HFFc6 (cell line): ENCODE measurements around the gene TSKS. TPM values are rescaled to one million over a fixed set of nuclear protein-coding genes. Genes with fewer than 3 reads are reported as not detected.

Experiments used
- DNase-seq: peaks from one replicate; pipeline ENCODE4 v3.0.0-alpha.2; 2018
- H3K27ac Mint-ChIP-seq: 2 replicates; pipeline ENCODE4 v1.8.0; 2020; ENCODE audit warnings: mild to moderate bottlenecking, mixed read lengths
- H3K27me3 Mint-ChIP-seq: 2 replicates; pipeline ENCODE4 v1.8.0; 2021; ENCODE audit warnings: mild to moderate bottlenecking, moderate library complexity, mixed read lengths; ENCODE audit not compliant: insufficient read depth
- H3K36me3 Mint-ChIP-seq: 2 replicates; pipeline ENCODE4 v1.8.0; 2021; ENCODE audit warnings: low read depth, mixed read lengths
- H3K4me1 Mint-ChIP-seq: 2 replicates; pipeline ENCODE4 v1.8.0; 2020; ENCODE audit warnings: low read depth, mixed read lengths
- H3K4me3 Mint-ChIP-seq: 2 replicates; pipeline ENCODE4 v1.8.0; 2020; ENCODE audit warnings: mild to moderate bottlenecking, moderate library complexity, mixed read lengths
- H3K9me3 Mint-ChIP-seq: 2 replicates; pipeline ENCODE4 v1.8.0; 2020; ENCODE audit warnings: mild to moderate bottlenecking, mixed read lengths
- CTCF ChIP-seq: fragments of 200-600 bp; sonication (generic); IDR thresholded peaks from 2 replicates; pipeline ENCODE4 v1.5.0; 2021; ENCODE audit warnings: antibody characterized with exemption, mild to moderate bottlenecking
- total RNA-seq, 6 experiments: library from RNA; stranded (reverse); fragmentation: NEBNext Ultra II Directional; extraction: Animal tissue kit (Norgen Biotek cat#: 25700); gene quantifications; 2 replicates in 1 of 6; 3 replicates in 5 of 6; pipeline ENCODE4 v1.2.3, GENCODE V29; 2021

The TSKS gene
- total RNA-seq, 6 experiments from 2014 or later = not detected

GRCh38 chr19:49766007-49766929 is 3.2 kb upstream of the TSKS start:
- Mint-ChIP-seq H3K4me3 (peak overlapping the region; percentile 82), H3K36me3 (peaks cover 15% of the 10 kb centered on the region; the same call in 1 of the 2 replicates), H3K27ac (peak overlapping the region; percentile 98), H3K9me3 (no peaks in the 10 kb centered on the region), H3K4me1 (peaks cover 34% of the 10 kb centered on the region), H3K27me3 (no peaks in the 10 kb centered on the region; the same call in 1 of the 2 replicates)
- TF ChIP-seq CTCF = no peak
- peak; percentile 100 for DNase-seq

GRCh38 chr19:49764341-49764740 is 1.2 kb upstream of the TSKS start:
- no peak for TF ChIP-seq CTCF
- no peak overlapping the region for H3K4me3 Mint-ChIP-seq
- H3K36me3 Mint-ChIP-seq = peaks cover 11% of the 10 kb centered on the region; the same call in 1 of the 2 replicates
- H3K27me3 Mint-ChIP-seq = no peaks in the 10 kb centered on the region
- DNase-seq = no peak
- no peak overlapping the region for H3K27ac Mint-ChIP-seq
- no peaks in the 10 kb centered on the region for H3K9me3 Mint-ChIP-seq
- peaks cover 32% of the 10 kb centered on the region for H3K4me1 Mint-ChIP-seq

GRCh38 chr19:49761625-49762311 is 1.3 kb downstream of the TSKS start:
- no peak for DNase-seq
- Mint-ChIP-seq H3K9me3 (no peaks in the 10 kb centered on the region), H3K27me3 (no peaks in the 10 kb centered on the region), H3K4me1 (peaks cover 33% of the 10 kb centered on the region), H3K27ac (no peak overlapping the region), H3K4me3 (no peak overlapping the region), H3K36me3 (no peaks in the 10 kb centered on the region)
- TF ChIP-seq CTCF = peak; percentile 28

GRCh38 chr19:49761249-49761624 is 1.9 kb downstream of the TSKS start:
- peaks cover 2% of the 10 kb centered on the region for H3K9me3 Mint-ChIP-seq
- DNase-seq = no peak
- H3K27me3 Mint-ChIP-seq = no peaks in the 10 kb centered on the region
- TF ChIP-seq CTCF = no peak
- H3K4me3 Mint-ChIP-seq = no peak overlapping the region
- peaks cover 38% of the 10 kb centered on the region for H3K4me1 Mint-ChIP-seq
- H3K27ac Mint-ChIP-seq = no peak overlapping the region
- H3K36me3 Mint-ChIP-seq = no peaks in the 10 kb centered on the region

- H3K4me1 Mint-ChIP-seq = peaks cover 30% of the 10 kb centered on the region
- H3K9me3 Mint-ChIP-seq = peaks cover 21% of the 10 kb centered on the region
- no peak for TF ChIP-seq CTCF
- peaks cover 4% of the 10 kb centered on the region; the same call in 1 of the 2 replicates for H3K36me3 Mint-ChIP-seq
- H3K4me3 Mint-ChIP-seq = peak overlapping the region; percentile 48; the same call in 1 of the 2 replicates
- peak overlapping the region; percentile 71 for H3K27ac Mint-ChIP-seq
- no peaks in the 10 kb centered on the region for H3K27me3 Mint-ChIP-seq
- DNase-seq = peak; percentile 44
Observed at GRCh38 chr19:49758292-49758691, 4.8 kb downstream of the TSKS start.
